Brain pericyte (primary cell): ENCODE measurements around the gene TANGO6.
"Not testable (repeated sequence)": the region's sequence is repeated elsewhere in the genome, so short reads cannot be mapped to it uniquely, and the experiment has no call there.

Experiments used
- DNase-seq: peaks from one replicate; pipeline ENCODE4 v3.0.0-alpha.2; 2012; ENCODE audit warnings: low read depth, low spot score

TANGO6 gene

GRCh38 chr16:69055980-69056379, 212.6 kb downstream of the TANGO6 start:
- DNase-seq, result no peak

- DNase-seq, result no peak
These were observed 213.1 kb downstream of the TANGO6 start for GRCh38 chr16:69056421-69056820.

GRCh38 chr16:69057400-69058378, 214.4 kb downstream of the TANGO6 start:
- DNase-seq, result no peak

GRCh38 chr16:69063491-69063890, 220.2 kb downstream of the TANGO6 start:
- DNase-seq, result not testable (repeated sequence)

- no peak for DNase-seq
These were observed 220.9 kb downstream of the TANGO6 start for GRCh38 chr16:69064124-69064763.

GRCh38 chr16:69064764-69065313, 221.5 kb downstream of the TANGO6 start:
- no peak for DNase-seq

GRCh38 chr16:69069504-69069903, 226.2 kb downstream of the TANGO6 start:
- DNase-seq, result no peak

GRCh38 chr16:69071036-69071435, 227.7 kb downstream of the TANGO6 start:
- DNase-seq, result no peak

GRCh38 chr16:69072640-69072974, 229.3 kb downstream of the TANGO6 start:
- no peak for DNase-seq

GRCh38 chr16:69073181-69073702, 229.9 kb downstream of the TANGO6 start:
- DNase-seq, result no peak

- no peak for DNase-seq
These were observed 233.9 kb downstream of the TANGO6 start for GRCh38 chr16:69077251-69077650.

GRCh38 chr16:69078073-69078472, 234.7 kb downstream of the TANGO6 start:
- no peak for DNase-seq

- no peak for DNase-seq
These were observed 236.4 kb downstream of the TANGO6 start for GRCh38 chr16:69079697-69080096.

- DNase-seq, result no peak
These were observed 240.1 kb downstream of the TANGO6 start for GRCh38 chr16:69083306-69083941.

- DNase-seq, result no peak
These were observed 241.0 kb downstream of the TANGO6 start for GRCh38 chr16:69084289-69084688.

- no peak for DNase-seq
These were observed 241.8 kb downstream of the TANGO6 start for GRCh38 chr16:69085032-69085695.

GRCh38 chr16:69087161-69087581, 243.8 kb downstream of the TANGO6 start:
- DNase-seq, result no peak

- DNase-seq, result no peak
These were observed 245.4 kb downstream of the TANGO6 start for GRCh38 chr16:69088684-69089083.

- no peak for DNase-seq
These were observed 246.0 kb downstream of the TANGO6 start for GRCh38 chr16:69089091-69089910.

GRCh38 chr16:69093974-69094373, 250.6 kb downstream of the TANGO6 start:
- no peak for DNase-seq
